Measurements from ENCODE around the gene CDK5. TPM values are rescaled to one million over a fixed set of nuclear protein-coding genes. Genes with fewer than 3 reads are reported as not detected.
A peak's percentile ranks its signal among the peaks of the same experiment; 100 is the strongest.

Gene CDK5
- total RNA-seq, 1 donor from 2014 or later, result 24.1 TPM

- Mint-ChIP-seq H3K4me1 (ENCODE audit: low read depth) (peaks cover 15% of the 10 kb centered on the region), H3K9me3 (no peaks in the 10 kb centered on the region), H3K36me3 (ENCODE audit: low read depth) (peaks cover 27% of the 10 kb centered on the region), H3K27me3 (ENCODE audit: low read depth) (no peaks in the 10 kb centered on the region), H3K27ac (no peak overlapping the region), H3K4me3 (ENCODE audit: low read depth) (no peak overlapping the region)
- no peak for DNase-seq (ENCODE audit: low spot score)
- intact Hi-C loops (cut with micrococcal nuclease), result no loop called here
Measured at GRCh38 chr7:151063212-151063561, 5.5 kb upstream of the CDK5 start.

- H3K9me3 Mint-ChIP-seq, result no peaks in the 10 kb centered on the region
- H3K36me3 Mint-ChIP-seq (ENCODE audit: low read depth), result peaks cover 22% of the 10 kb centered on the region
- no peak overlapping the region for H3K27ac Mint-ChIP-seq
- DNase-seq (ENCODE audit: low spot score), result no peak
- intact Hi-C loops (cut with micrococcal nuclease), result no loop called here
- no peaks in the 10 kb centered on the region for H3K27me3 Mint-ChIP-seq (ENCODE audit: low read depth)
- peaks cover 15% of the 10 kb centered on the region for H3K4me1 Mint-ChIP-seq (ENCODE audit: low read depth)
- no peak overlapping the region for H3K4me3 Mint-ChIP-seq (ENCODE audit: low read depth)
Measured at GRCh38 chr7:151062399-151063211, 4.9 kb upstream of the CDK5 start.

GRCh38 chr7:151062111-151062398 is 4.4 kb upstream of the CDK5 start:
- Mint-ChIP-seq H3K4me3 (ENCODE audit: low read depth) (no peak overlapping the region), H3K36me3 (ENCODE audit: low read depth) (peaks cover 18% of the 10 kb centered on the region), H3K27ac (no peak overlapping the region), H3K27me3 (ENCODE audit: low read depth) (no peaks in the 10 kb centered on the region), H3K4me1 (ENCODE audit: low read depth) (peaks cover 20% of the 10 kb centered on the region), H3K9me3 (no peaks in the 10 kb centered on the region)
- intact Hi-C loops (cut with micrococcal nuclease), result no loop called here
- no peak for DNase-seq (ENCODE audit: low spot score)

- DNase-seq (ENCODE audit: low spot score), result no peak
- peak overlapping the region; percentile 94 for H3K4me3 Mint-ChIP-seq (ENCODE audit: low read depth)
- peak overlapping the region; percentile 57 for H3K27ac Mint-ChIP-seq
- no peaks in the 10 kb centered on the region for H3K27me3 Mint-ChIP-seq (ENCODE audit: low read depth)
- peaks cover 16% of the 10 kb centered on the region for H3K36me3 Mint-ChIP-seq (ENCODE audit: low read depth)
- peaks cover 24% of the 10 kb centered on the region for H3K4me1 Mint-ChIP-seq (ENCODE audit: low read depth)
- no peaks in the 10 kb centered on the region for H3K9me3 Mint-ChIP-seq
- intact Hi-C loops (cut with micrococcal nuclease), result no loop called here
Measured at GRCh38 chr7:151061213-151062110, 3.8 kb upstream of the CDK5 start.

- Mint-ChIP-seq H3K4me1 (ENCODE audit: low read depth) (peaks cover 26% of the 10 kb centered on the region), H3K9me3 (no peaks in the 10 kb centered on the region), H3K27me3 (ENCODE audit: low read depth) (no peaks in the 10 kb centered on the region), H3K27ac (peak overlapping the region; percentile 30), H3K4me3 (ENCODE audit: low read depth) (peak overlapping the region; percentile 94), H3K36me3 (ENCODE audit: low read depth) (peaks cover 15% of the 10 kb centered on the region)
- no peak for DNase-seq (ENCODE audit: low spot score)
- intact Hi-C loops (cut with micrococcal nuclease), result no loop called here
Measured at GRCh38 chr7:151060416-151061212, 2.9 kb upstream of the CDK5 start.

- intact Hi-C loops (cut with micrococcal nuclease), result no loop called here
- Mint-ChIP-seq H3K9me3 (no peaks in the 10 kb centered on the region), H3K27ac (peak overlapping the region; percentile 17), H3K27me3 (ENCODE audit: low read depth) (no peaks in the 10 kb centered on the region), H3K4me3 (ENCODE audit: low read depth) (peak overlapping the region; percentile 94), H3K4me1 (ENCODE audit: low read depth) (peaks cover 26% of the 10 kb centered on the region), H3K36me3 (ENCODE audit: low read depth) (peaks cover 9% of the 10 kb centered on the region)
- DNase-seq (ENCODE audit: low spot score), result no peak
Measured at GRCh38 chr7:151060113-151060415, 2.4 kb upstream of the CDK5 start.

GRCh38 chr7:151059367-151060112 is 1.8 kb upstream of the CDK5 start, which contains the start of gene SLC4A2:
TSS of gene SLC4A2 (plus strand) at chr7:151059589. CDS start at chr7:151061988, 2,399 bp downstream.
- no peaks in the 10 kb centered on the region for H3K27me3 Mint-ChIP-seq (ENCODE audit: low read depth)
- peak; percentile 67 for DNase-seq (ENCODE audit: low spot score)
- H3K4me1 Mint-ChIP-seq (ENCODE audit: low read depth), result peaks cover 26% of the 10 kb centered on the region
- intact Hi-C loops (cut with micrococcal nuclease), result loop anchor here (2.0 to 5.0 kb wide), 3 partner anchors 47 to 1222 kb away; partner anchors contain the start of genes CHPF2 and ZNF862
- H3K36me3 Mint-ChIP-seq (ENCODE audit: low read depth), result peaks cover 10% of the 10 kb centered on the region
- H3K4me3 Mint-ChIP-seq (ENCODE audit: low read depth), result peak within 1 kb of the TSS; percentile 94
- H3K27ac Mint-ChIP-seq, result peak within 1 kb of the TSS; percentile 93
- H3K9me3 Mint-ChIP-seq, result no peaks in the 10 kb centered on the region

GRCh38 chr7:151058781-151059366 is 1.2 kb upstream of the CDK5 start:
- H3K4me3 Mint-ChIP-seq (ENCODE audit: low read depth), result peak overlapping the region; percentile 94
- peaks cover 12% of the 10 kb centered on the region for H3K36me3 Mint-ChIP-seq (ENCODE audit: low read depth)
- intact Hi-C loops (cut with micrococcal nuclease), result loop anchor here (1.0 to 5.0 kb wide), 6 partner anchors 20 to 1222 kb away; partner anchors contain the start of genes ABCB8, CHPF2, FASTK and ZNF862
- peak overlapping the region; percentile 93 for H3K27ac Mint-ChIP-seq
- no peaks in the 10 kb centered on the region for H3K27me3 Mint-ChIP-seq (ENCODE audit: low read depth)
- DNase-seq (ENCODE audit: low spot score), result no peak
- H3K4me1 Mint-ChIP-seq (ENCODE audit: low read depth), result peaks cover 26% of the 10 kb centered on the region
- no peaks in the 10 kb centered on the region for H3K9me3 Mint-ChIP-seq

- no peaks in the 10 kb centered on the region for H3K9me3 Mint-ChIP-seq
- peak; percentile 97 for DNase-seq (ENCODE audit: low spot score)
- H3K4me1 Mint-ChIP-seq (ENCODE audit: low read depth), result peaks cover 26% of the 10 kb centered on the region
- peaks cover 11% of the 10 kb centered on the region for H3K36me3 Mint-ChIP-seq (ENCODE audit: low read depth)
- H3K27me3 Mint-ChIP-seq (ENCODE audit: low read depth), result no peaks in the 10 kb centered on the region
- peak overlapping the region; percentile 93 for H3K27ac Mint-ChIP-seq
- H3K4me3 Mint-ChIP-seq (ENCODE audit: low read depth), result peak overlapping the region; percentile 94
- intact Hi-C loops (cut with micrococcal nuclease), result loop anchor here (1.0 to 5.0 kb wide), 6 partner anchors 19 to 1221 kb away; partner anchors contain the start of genes ABCB8, CHPF2, FASTK and ZNF862
Measured at GRCh38 chr7:151057989-151058780, 488 bp upstream of the CDK5 start.

GRCh38 chr7:151056666-151057505 is 811 bp downstream of the CDK5 start:
- H3K9me3 Mint-ChIP-seq, result no peaks in the 10 kb centered on the region
- peak overlapping the region; percentile 94 for H3K4me3 Mint-ChIP-seq (ENCODE audit: low read depth)
- DNase-seq (ENCODE audit: low spot score), result no peak
- H3K4me1 Mint-ChIP-seq (ENCODE audit: low read depth), result peaks cover 28% of the 10 kb centered on the region
- peaks cover 14% of the 10 kb centered on the region for H3K36me3 Mint-ChIP-seq (ENCODE audit: low read depth)
- no peaks in the 10 kb centered on the region for H3K27me3 Mint-ChIP-seq (ENCODE audit: low read depth)
- intact Hi-C loops (cut with micrococcal nuclease), result loop anchor here (5.0 kb wide), 2 partner anchors 45 to 1220 kb away; partner anchors contain the start of gene ZNF862
- H3K27ac Mint-ChIP-seq, result peak overlapping the region; percentile 47
